SJSA1 (cell line): Measurements from ENCODE around the gene TTYH2. TPM values are rescaled to one million over a fixed set of nuclear protein-coding genes. Genes with fewer than 3 reads are reported as not detected.

Experiments used
- total RNA-seq: library from RNA; depleted of rRNA; stranded (reverse); fragments of >200 nt; shearing (Covaris generic); gene quantifications from 2 replicates; pipeline ENCODE4 v1.2.3, GENCODE V29; 2014; rRNA removed

The TTYH2 gene
- total RNA-seq, 1 experiment from 2014 or later = 0.50 TPM

Other genes with a start within 250 kb of the TTYH2 start
- 353 and 435 TPM in 2 replicates for gene RPL38, start 9.9 kb upstream of the TTYH2 start, total RNA-seq
- not detected in 2 replicates for gene DNAI2, start 60.7 kb downstream of the TTYH2 start, total RNA-seq
- not detected in 2 replicates for gene KIF19, start 112.7 kb downstream of the TTYH2 start, total RNA-seq
- not detected in 2 replicates for gene BTBD17, start 148.3 kb downstream of the TTYH2 start, total RNA-seq
- gene GPR142, start 153.9 kb downstream of the TTYH2 start, total RNA-seq = not detected in 2 replicates
- gene GPRC5C, start 218.5 kb downstream of the TTYH2 start, total RNA-seq = 46.5 and 48.4 TPM in 2 replicates